ENCODE data around the gene MPRIP. TPM values are rescaled to one million over a fixed set of nuclear protein-coding genes. Genes with fewer than 3 reads are reported as not detected.

MPRIP gene
- total and polyA plus RNA-seq, 2 donors (not counting 3 experiments of a cell fraction or from before 2014, with no cell fraction given), result 94.6 to 246 TPM

- no peaks in the 10 kb centered on the region for H4K20me1 ChIP-seq (replicated peaks; ENCODE audit: control insufficient read depth, extremely low read depth, insufficient read depth, low read length)
- no peak overlapping the region for H3K27ac ChIP-seq (ENCODE audit: insufficient read depth, low read depth, low read length)
- no peaks in the 10 kb centered on the region for H3K9me1 ChIP-seq (replicated peaks; ENCODE audit: control insufficient read depth, extremely low read depth, insufficient read depth, low read length)
- no peaks in the 10 kb centered on the region for H3K4me1 ChIP-seq (ENCODE audit: control insufficient read depth, extremely low read depth, insufficient read depth, low read length)
- no TSS peak for BruUV-seq (replicated peaks)
- dilution Hi-C loops (cut with MboI; ENCODE audit: extremely low pct_ligation_motif_present, low sequenced_read_pairs) (no loop called here), intact Hi-C loops (cut with micrococcal nuclease) (no loop called here)
- TF ChIP-seq POLR2AphosphoS5 (IDR thresholded peaks at IDR 0.05; ENCODE audit: insufficient read depth, low read depth, low read length) (no peak), CTCF (IDR thresholded peaks at IDR 0.05; ENCODE audit: extremely low read depth in 1 of 2, insufficient read depth in 1 of 2, low read depth in 1 of 2, low read length in 2 of 2) (no peak), FOS (IDR thresholded peaks at IDR 0.05; ENCODE audit: borderline replicate concordance, insufficient read depth, low read length) (no peak), JUN (IDR thresholded peaks at IDR 0.05; ENCODE audit: borderline replicate concordance, insufficient read depth, insufficient read length, low read depth) (no peak), MYC (IDR thresholded peaks at IDR 0.05; ENCODE audit: low read depth, low read length) (no peak), EZH2 (IDR thresholded peaks at IDR 0.05; ENCODE audit: borderline replicate concordance, low read depth, low read length, severe bottlenecking) (no peak), MAX (IDR thresholded peaks at IDR 0.05; ENCODE audit: insufficient read depth, insufficient read length) (no peak), POLR2A (IDR thresholded peaks at IDR 0.05; ENCODE audit: low read depth, low read length) (no peak), GATA2 (IDR thresholded peaks at IDR 0.05; ENCODE audit: insufficient read depth, insufficient read length, low read depth, low read length) (no peak)
- H3K79me2 ChIP-seq (ENCODE audit: control insufficient read depth, insufficient read depth, low read length), result peaks cover 2% of the 10 kb centered on the region
- no peak overlapping the region for H3K4me3 ChIP-seq (replicated peaks in 1 of 3; ENCODE audit: insufficient read depth in 1 of 3, low read depth in 1 of 3, low read length in 3 of 3)
- CTCF ChIA-PET, result interaction anchor here (2.8 kb wide), 1 partner anchor 8 kb away, joined by 12 read pairs; no protein-coding TSS in a partner anchor
- H3K9ac ChIP-seq (replicated peaks; ENCODE audit: extremely low read depth, insufficient read depth, low read length), result no peak overlapping the region
- FAIRE-seq (no peak), DNase-seq (ENCODE audit: low read depth, low spot score) (no peak)
- POLR2A ChIA-PET, result no interaction called here
- H3K27me3 ChIP-seq (ENCODE audit: control insufficient read depth in 2 of 2, insufficient read depth in 2 of 2, low read length in 2 of 2), result no peaks in the 10 kb centered on the region
- H3K36me3 ChIP-seq (ENCODE audit: control insufficient read depth in 2 of 2, extremely low read depth in 1 of 2, insufficient read depth in 2 of 2, low read length in 2 of 2), result peaks cover 13 to 54% of the 10 kb centered on the region in 2 experiments
- H3K9me3 ChIP-seq (replicated peaks; ENCODE audit: control insufficient read depth, insufficient read depth, low read length), result no peaks in the 10 kb centered on the region
- no peak overlapping the region for H3K4me2 ChIP-seq (ENCODE audit: insufficient read depth, low read length)
- H2AFZ ChIP-seq (ENCODE audit: low read depth, low read length), result no peak overlapping the region
Observed at GRCh38 chr17:17134051-17134956, 92.0 kb downstream of the MPRIP start.

Data from endothelial cell of umbilical vein (primary cell).